Lung (tissue), 12 donors: ENCODE measurements around the gene AUH. TPM values are rescaled to one million over a fixed set of nuclear protein-coding genes. Genes with fewer than 3 reads are reported as not detected.

Experiments
- ATAC-seq: fragments of 200-7000 bp; cut with Tn5 transposase; one replicate; pipeline ENCODE4 v1.9.1; 2020; ENCODE audit warnings: moderate number of reproducible peaks; ENCODE audit not compliant: insufficient read depth, low FRiP score
- DNase-seq, 3 donors: peaks; one replicate each; pipeline ENCODE4 v3.0.0-alpha.2; 2013 to 2017
- H3K27ac ChIP-seq, 2 donors: one replicate each; pipeline ENCODE4 v1.5.1; 2013; ENCODE audit warnings: mild to moderate bottlenecking in 2 of 2, moderate library complexity in 2 of 2, control low read depth in 1 of 2, inconsistent platforms in 1 of 2, low read depth in 1 of 2, low read length in 1 of 2
- H3K27me3 ChIP-seq, 3 donors: one replicate each; pipeline ENCODE4 v1.5.1; 2013; ENCODE audit warnings: low read length in 2 of 3; ENCODE audit not compliant: control insufficient read depth in 3 of 3, insufficient read depth in 3 of 3
- H3K36me3 ChIP-seq, 4 donors: one replicate each; pipeline ENCODE4 v1.5.1; 2013; ENCODE audit warnings: low read length in 4 of 4, mild to moderate bottlenecking in 1 of 4, moderate library complexity in 1 of 4; ENCODE audit not compliant: control insufficient read depth in 4 of 4, insufficient read depth in 4 of 4
- H3K4me1 ChIP-seq, 5 donors: one replicate each; pipeline ENCODE4 v1.5.1; 2013; ENCODE audit warnings: low read length in 5 of 5, mild to moderate bottlenecking in 2 of 5, moderate library complexity in 1 of 5; ENCODE audit not compliant: control insufficient read depth in 5 of 5, insufficient read depth in 5 of 5
- H3K4me3 ChIP-seq: one replicate; pipeline ENCODE4 v1.5.1; 2013; ENCODE audit warnings: mild to moderate bottlenecking, control low read depth, moderate library complexity
- H3K9ac ChIP-seq, 2 donors: one replicate each; pipeline ENCODE4 v1.5.1; 2013; ENCODE audit warnings: low read length in 2 of 2, control low read depth in 1 of 2; ENCODE audit not compliant: insufficient read depth in 1 of 2
- H3K9me3 ChIP-seq, 4 donors: one replicate each; pipeline ENCODE4 v1.5.1; 2013; ENCODE audit warnings: low read length in 3 of 4, mild to moderate bottlenecking in 1 of 4, moderate library complexity in 1 of 4; ENCODE audit not compliant: control insufficient read depth in 4 of 4, insufficient read depth in 3 of 4
- CTCF ChIP-seq: IDR thresholded peaks from 2 replicates; pipeline ENCODE4 v1.5.1; 2012; ENCODE audit warnings: mild to moderate bottlenecking; ENCODE audit errors: control extremely low read depth, extremely low read depth
- WGBS, 2 donors: extraction: QIAGEN DNeasy Blood & Tissue Kit; methylation state at CpG; one replicate each; pipeline ENCODE4 v1.1.7; 2013; 5-methylcytosine and 5-hydroxymethylcytosine counted together
- polyA plus RNA-seq, 2 donors: library from polyadenylated mRNA; stranded (reverse); fragments of 200-250 nt; gene quantifications; one replicate each; pipeline ENCODE4 v1.2.1, GENCODE V29; 2013
- total RNA-seq, 2 donors: library from RNA; depleted of rRNA in 1 of 2; stranded (reverse); fragments of >200 nt in 1 of 2; gene quantifications; one replicate each; pipeline ENCODE4 v1.2.1, GENCODE V29; 2014 to 2021
- donor health status: control.
- donor health status: control.
- donor health status: Bipolar disorder and iron deficiency.
- donor health status: healthy.
- donor health status: DM: yes; HTN: yes; CAD: no.

Gene AUH
- total and polyA plus RNA-seq, 4 donors: 10.5 to 76.8 (median 16.2) TPM

- H3K4me3 ChIP-seq: no peak overlapping the region
- H3K9ac ChIP-seq: no peak overlapping the region
- peaks cover 0 to 9% (median 0%) of the 10 kb centered on the region in 5 donors for H3K4me1 ChIP-seq
- no peak overlapping the region for H3K27ac ChIP-seq
- TF ChIP-seq CTCF: no peak
- no peak for ATAC-seq
- H3K27me3 ChIP-seq: no peaks in the 10 kb centered on the region
- H3K9me3 ChIP-seq: no peaks in the 10 kb centered on the region
- H3K36me3 ChIP-seq: peaks cover 0 to 4% (median under 1%) of the 10 kb centered on the region in 4 donors
- DNase-seq: peak in 1 of 3 donors; percentile 22
- 60 to 80% methylated on average over 4 of the region's 4 CpGs for WGBS, 2 donors
These were observed 119.8 kb downstream of the AUH start for GRCh38 chr9:91241909-91242308.

- H3K27ac ChIP-seq: no peak overlapping the region
- ATAC-seq (no peak), DNase-seq (no peak)
- H3K27me3 ChIP-seq: no peaks in the 10 kb centered on the region
- 95 to 100% methylated on average over 3 of the region's 3 CpGs for WGBS, 2 donors
- no peak overlapping the region for H3K4me3 ChIP-seq
- TF ChIP-seq CTCF: no peak
- H3K36me3 ChIP-seq: peaks cover 0 to 4% (median under 1%) of the 10 kb centered on the region in 4 donors
- no peak overlapping the region for H3K9ac ChIP-seq
- H3K4me1 ChIP-seq: peaks cover 0 to 3% (median 0%) of the 10 kb centered on the region in 5 donors
- H3K9me3 ChIP-seq: no peaks in the 10 kb centered on the region
These were observed 121.0 kb downstream of the AUH start for GRCh38 chr9:91240596-91241165.

GRCh38 chr9:91239367-91240111, 122.2 kb downstream of the AUH start:
- ATAC-seq (no peak), DNase-seq (peak in 1 of 3 donors; percentile 25)
- H3K4me1 ChIP-seq: no peaks in the 10 kb centered on the region
- no peak for TF ChIP-seq CTCF
- no peak overlapping the region for H3K27ac ChIP-seq
- no peaks in the 10 kb centered on the region for H3K9me3 ChIP-seq
- no peak overlapping the region for H3K9ac ChIP-seq
- no peaks in the 10 kb centered on the region for H3K27me3 ChIP-seq
- H3K4me3 ChIP-seq: no peak overlapping the region
- peaks cover 0 to 4% (median under 1%) of the 10 kb centered on the region in 4 donors for H3K36me3 ChIP-seq
- WGBS, 2 donors: 76 to 82% methylated on average over 5 of the region's 5 CpGs
